Right cardiac atrium (tissue), 5 donors: ENCODE measurements around the gene GPRIN3. TPM values are rescaled to one million over a fixed set of nuclear protein-coding genes. Genes with fewer than 3 reads are reported as not detected.

Source experiments
- ATAC-seq, 2 donors: fragments of 200-7000 bp; cut with Tn5 transposase; one replicate each; pipeline versions ENCODE4 v1.8.0 to v1.9.1; 2020; ENCODE audit warnings: moderate library complexity in 2 of 2, mild to moderate bottlenecking in 1 of 2
- DNase-seq, 3 donors: peaks; one replicate each; pipeline ENCODE4 v3.0.0-alpha.2; 2020
- H3K27ac ChIP-seq: one replicate; pipeline ENCODE4 v1.5.1; 2013; ENCODE audit warnings: mild to moderate bottlenecking, low read length, control low read depth, moderate library complexity
- H3K27me3 ChIP-seq: one replicate; pipeline ENCODE4 v1.6.1; 2013; ENCODE audit not compliant: control insufficient read depth, insufficient read depth
- H3K4me1 ChIP-seq: one replicate; pipeline ENCODE4 v1.6.1; 2013; ENCODE audit warnings: low read length; ENCODE audit not compliant: control insufficient read depth, insufficient read depth
- H3K4me3 ChIP-seq: one replicate; pipeline ENCODE4 v1.5.1; 2013; ENCODE audit warnings: low read length, control low read depth
- H3K9me3 ChIP-seq: one replicate; pipeline ENCODE4 v1.6.1; 2013; ENCODE audit warnings: low read length; ENCODE audit not compliant: control insufficient read depth
- WGBS: extraction: QIAGEN DNeasy Blood & Tissue Kit; methylation state at CpG from one replicate; pipeline ENCODE4 v1.1.7; 2013; 5-methylcytosine and 5-hydroxymethylcytosine counted together
- intact Hi-C, 4 donors: fragments of 100-400 bp; cut with DNase I; formaldehyde crosslinking; loops; one replicate each; pipeline versions ENCODE4 v1.11.0 to v1.14.0; 2022 to 2023
- polyA plus RNA-seq: library from polyadenylated mRNA; stranded (reverse); fragments of 200-250 nt; gene quantifications from one replicate; pipeline ENCODE4 v1.2.3, GENCODE V29; 2013
- total RNA-seq, 4 donors: library from RNA; stranded (reverse); fragmentation: NEBNext Ultra II Directional; extraction: Animal tissue kit (Norgen Biotek cat#: 25700); gene quantifications; one replicate each; pipeline ENCODE4 v1.2.1, GENCODE V29; 2021
- donor health status: healthy with polysubstance abuse.
- donor health status: DM: no; HTN: yes; CAD: no.
- donor health status: DM: no; HTN: no; CAD: no.
- donor health status: DM: no; HTN: yes; CAD: no; lungs with severe emphysema.
- donor health status: DM: yes; HTN: yes; CAD: no.

The GPRIN3 gene
- total and polyA plus RNA-seq, 5 donors: 2.1 to 10.3 (median 8.3) TPM

DNA sequence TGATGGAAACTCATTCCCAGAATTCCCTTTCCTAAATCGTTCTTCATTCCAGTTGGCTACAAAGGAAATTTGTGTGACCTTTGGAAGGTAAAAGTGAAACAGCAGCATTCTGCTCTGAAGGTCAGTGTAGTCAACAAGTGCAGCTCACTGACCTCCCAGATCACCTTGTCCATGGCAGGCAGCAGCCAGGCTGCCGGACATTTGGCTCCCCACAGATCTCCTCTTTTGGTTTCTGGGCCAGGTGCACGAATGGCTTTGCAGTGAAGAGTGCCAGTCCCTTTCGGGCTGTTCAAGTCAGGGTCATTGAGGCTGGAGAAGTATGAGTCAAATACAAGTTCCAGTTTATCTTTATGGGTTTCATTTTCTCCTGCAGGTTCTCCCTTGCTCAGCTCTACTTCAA lies 14.3 kb downstream of the GPRIN3 start:
- H3K4me1 ChIP-seq: no peaks in the 10 kb centered on the region
- intact Hi-C loops: no loop called here
- no peaks in the 10 kb centered on the region for H3K27me3 ChIP-seq
- no peaks in the 10 kb centered on the region for H3K9me3 ChIP-seq
- no peak overlapping the region for H3K4me3 ChIP-seq
- ATAC-seq (no peak), DNase-seq (no peak)
- 70% methylated on average over 4 of the region's 4 CpGs for WGBS
- H3K27ac ChIP-seq: no peak overlapping the region

DNA sequence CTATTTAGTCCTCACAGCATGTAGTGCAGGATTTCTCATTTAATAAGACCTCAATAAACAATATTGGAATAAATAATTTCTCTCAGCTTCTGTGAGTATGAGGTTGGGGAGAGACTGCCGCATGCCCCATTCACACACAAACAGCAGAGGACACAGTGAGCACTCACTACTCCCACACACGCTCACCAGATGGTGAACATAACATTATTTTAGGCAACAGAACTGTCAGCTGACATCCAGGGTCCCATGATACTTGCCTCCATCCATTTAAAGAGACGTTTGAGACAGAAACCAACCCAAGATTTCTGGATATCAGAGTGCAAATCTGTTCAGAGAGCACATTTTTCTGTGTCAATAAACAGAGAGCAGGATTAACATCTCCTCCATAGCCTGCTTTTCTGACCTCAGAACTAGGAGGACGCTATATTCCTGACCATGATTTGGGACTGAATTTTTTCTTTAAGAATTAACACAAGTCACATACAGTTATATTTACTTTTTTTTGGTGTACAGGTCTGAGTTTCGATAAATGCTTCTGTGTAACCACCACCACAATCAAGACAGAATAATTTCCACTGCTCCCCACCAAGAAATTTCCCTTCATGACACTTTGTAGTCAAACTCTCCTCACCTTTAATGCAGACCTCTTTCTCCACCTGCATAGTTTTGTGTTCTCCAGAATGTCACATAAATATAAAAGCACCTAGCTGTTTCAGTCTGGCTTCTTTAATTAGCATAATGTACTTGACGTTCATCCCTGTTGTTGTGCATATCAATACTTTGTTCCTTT lies 16.7 kb downstream of the GPRIN3 start:
- WGBS: 55% methylated on average over 6 of the region's 6 CpGs
- no peaks in the 10 kb centered on the region for H3K4me1 ChIP-seq
- intact Hi-C loops: no loop called here
- H3K4me3 ChIP-seq: no peak overlapping the region
- ATAC-seq (peak; percentile 68 to 81), DNase-seq (no peak)
- no peak overlapping the region for H3K27ac ChIP-seq
- H3K27me3 ChIP-seq: no peaks in the 10 kb centered on the region
- H3K9me3 ChIP-seq: no peaks in the 10 kb centered on the region

DNA sequence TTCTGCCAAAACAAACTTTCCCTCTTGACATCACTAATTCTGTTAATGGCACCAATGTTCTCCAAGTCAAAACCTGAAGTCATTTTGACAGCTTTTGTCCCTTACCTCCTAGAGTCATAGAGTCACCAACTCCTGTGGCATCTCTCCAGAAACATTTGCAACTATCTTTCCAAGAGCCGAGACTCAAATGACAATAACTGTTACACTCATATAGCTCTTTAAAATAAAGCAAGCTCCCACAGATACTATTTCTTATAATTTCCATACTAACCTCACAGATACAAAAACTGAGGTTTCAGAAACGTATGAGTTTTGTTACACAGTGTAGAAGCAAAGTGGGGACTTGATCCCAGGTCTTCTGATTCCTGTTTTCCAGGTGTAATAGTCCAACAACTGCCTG lies 18.3 kb downstream of the GPRIN3 start:
- H3K27me3 ChIP-seq: no peaks in the 10 kb centered on the region
- no peak for DNase-seq
- 71% methylated on average over 2 of the region's 2 CpGs for WGBS
- no peaks in the 10 kb centered on the region for H3K9me3 ChIP-seq
- no peak for ATAC-seq
- H3K27ac ChIP-seq: no peak overlapping the region
- intact Hi-C loops: no loop called here
- no peak overlapping the region for H3K4me3 ChIP-seq
- no peaks in the 10 kb centered on the region for H3K4me1 ChIP-seq

DNA sequence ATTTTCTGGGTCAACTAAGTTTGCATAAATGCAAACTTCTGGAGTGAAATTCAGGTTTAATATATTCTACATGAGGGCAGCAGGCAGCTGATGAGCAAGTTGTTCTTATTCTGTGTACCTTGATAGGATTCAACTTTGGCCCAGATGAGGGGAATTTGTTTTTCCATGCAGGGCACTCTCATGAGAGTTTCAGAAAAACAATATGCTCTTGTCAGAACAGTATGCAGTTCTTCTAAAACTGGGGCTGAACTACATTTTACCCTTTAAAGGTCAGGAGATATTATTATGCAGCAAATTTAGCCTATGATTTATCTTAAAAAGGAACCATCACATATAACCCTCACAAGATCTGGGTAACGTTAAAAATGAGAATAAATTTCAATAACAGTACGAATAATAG lies 19.2 kb downstream of the GPRIN3 start:
- Histone ChIP-seq H3K27ac (no peak overlapping the region), H3K9me3 (no peaks in the 10 kb centered on the region), H3K4me3 (no peak overlapping the region), H3K27me3 (no peaks in the 10 kb centered on the region), H3K4me1 (no peaks in the 10 kb centered on the region)
- no peak for ATAC-seq
- no peak for DNase-seq
- 73% methylated on average over 2 of the region's 2 CpGs for WGBS
- intact Hi-C loops: no loop called here

DNA sequence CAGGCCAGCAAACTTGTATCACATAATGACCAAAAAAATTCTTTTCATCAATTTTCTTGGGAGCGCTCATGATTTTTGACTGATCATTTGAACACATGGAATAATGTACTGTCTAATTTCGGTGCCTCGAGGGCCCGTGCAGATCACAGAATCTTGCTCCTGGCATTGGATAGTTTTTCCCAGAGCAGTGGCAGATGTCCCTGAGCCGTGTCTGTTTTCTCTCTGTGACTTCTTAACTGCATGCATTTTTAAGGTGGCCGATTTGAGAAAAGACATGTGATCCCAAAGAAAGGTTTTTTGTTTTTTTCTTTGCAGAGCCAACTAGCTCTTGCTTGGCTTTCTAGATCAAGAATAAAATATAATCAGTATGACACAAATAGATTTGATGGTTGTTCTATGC lies 19.7 kb downstream of the GPRIN3 start:
- H3K27me3 ChIP-seq: no peaks in the 10 kb centered on the region
- no peak overlapping the region for H3K27ac ChIP-seq
- DNase-seq: no peak
- no peaks in the 10 kb centered on the region for H3K4me1 ChIP-seq
- no peaks in the 10 kb centered on the region for H3K9me3 ChIP-seq
- intact Hi-C loops: no loop called here
- no peak overlapping the region for H3K4me3 ChIP-seq
- WGBS: 48% methylated on average over 6 of the region's 6 CpGs
- ATAC-seq: no peak

DNA sequence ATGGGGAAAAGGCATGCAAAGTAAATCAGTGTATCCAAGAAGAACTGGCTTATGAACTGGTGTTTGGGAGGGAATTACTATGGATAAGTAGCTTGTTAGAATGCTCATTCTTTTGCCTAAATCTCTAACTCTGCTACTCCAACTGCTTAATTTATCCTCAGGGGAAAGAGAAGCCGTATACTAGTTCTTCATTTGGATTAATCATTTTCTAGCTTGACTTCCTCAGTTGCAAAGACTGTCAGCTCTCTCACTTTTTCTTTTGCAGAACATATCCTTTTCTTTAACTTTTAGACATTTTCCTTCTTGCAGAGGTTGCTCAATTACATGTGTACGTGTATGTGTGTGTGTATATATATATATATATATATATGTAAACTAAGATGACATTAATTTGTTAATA lies 21.9 kb downstream of the GPRIN3 start:
- no peaks in the 10 kb centered on the region for H3K4me1 ChIP-seq

DNA sequence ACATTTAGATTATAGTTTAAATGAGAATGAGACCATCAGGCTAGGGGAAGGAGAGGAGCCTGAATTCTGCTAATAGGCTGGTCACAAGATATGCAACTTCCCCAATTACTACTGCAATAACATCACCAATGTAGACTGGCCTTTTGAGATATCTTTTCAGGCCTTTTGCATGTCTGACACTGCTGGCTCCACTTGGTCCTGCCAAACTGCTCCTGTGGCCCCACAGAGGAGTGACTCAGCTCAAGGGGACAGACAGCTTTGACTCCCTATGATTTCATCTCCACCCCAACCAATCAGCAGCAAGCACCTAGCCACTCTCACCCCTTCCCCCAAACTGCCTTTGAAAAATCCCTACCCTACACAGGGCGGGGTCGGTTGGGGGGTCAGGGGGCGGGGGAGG lies 22.8 kb downstream of the GPRIN3 start:
- ATAC-seq: peak in 1 of 2 donors; percentile 59
- H3K27me3 ChIP-seq: no peaks in the 10 kb centered on the region
- no peak overlapping the region for H3K4me3 ChIP-seq
- DNase-seq: no peak
- WGBS: 89% methylated on average over 3 of the region's 3 CpGs
- H3K9me3 ChIP-seq: no peaks in the 10 kb centered on the region
- H3K27ac ChIP-seq: no peak overlapping the region
- H3K4me1 ChIP-seq: no peaks in the 10 kb centered on the region
- intact Hi-C loops: no loop called here

More for the DNA sequence above, 21.9 kb downstream of the GPRIN3 start:
- intact Hi-C loops: no loop called here
- H3K4me3 ChIP-seq: no peak overlapping the region
- ATAC-seq: no peak
- no peak for DNase-seq
- no peaks in the 10 kb centered on the region for H3K27me3 ChIP-seq
- H3K9me3 ChIP-seq: no peaks in the 10 kb centered on the region
- WGBS: 36% methylated on average over 2 of the region's 2 CpGs
- H3K27ac ChIP-seq: no peak overlapping the region

DNA sequence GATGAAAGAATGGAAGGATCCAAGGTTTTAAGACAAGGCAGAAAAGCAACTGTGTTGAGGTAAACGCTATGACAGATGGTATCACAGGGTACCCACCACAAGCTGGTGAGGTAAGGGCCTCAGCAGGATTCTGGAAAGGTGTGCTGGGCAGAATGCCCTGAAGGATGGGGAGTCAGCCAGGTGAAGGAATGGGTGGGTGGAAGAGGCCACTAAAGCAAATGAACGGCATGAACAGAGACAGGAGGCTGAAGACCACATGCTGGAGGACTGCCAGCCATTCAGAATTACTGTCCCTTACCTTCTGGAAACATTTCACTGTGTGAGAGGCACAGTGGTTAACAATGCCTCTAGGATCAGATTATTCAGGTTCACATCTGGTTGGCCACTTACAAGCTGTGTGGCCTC lies 23.6 kb downstream of the GPRIN3 start:
- Histone ChIP-seq H3K4me1 (peaks cover 3% of the 10 kb centered on the region), H3K4me3 (no peak overlapping the region), H3K9me3 (no peaks in the 10 kb centered on the region), H3K27ac (no peak overlapping the region), H3K27me3 (no peaks in the 10 kb centered on the region)
- no peak for ATAC-seq
- no peak for DNase-seq
- 81% methylated on average over 2 of the region's 2 CpGs for WGBS
- intact Hi-C loops: no loop called here

DNA sequence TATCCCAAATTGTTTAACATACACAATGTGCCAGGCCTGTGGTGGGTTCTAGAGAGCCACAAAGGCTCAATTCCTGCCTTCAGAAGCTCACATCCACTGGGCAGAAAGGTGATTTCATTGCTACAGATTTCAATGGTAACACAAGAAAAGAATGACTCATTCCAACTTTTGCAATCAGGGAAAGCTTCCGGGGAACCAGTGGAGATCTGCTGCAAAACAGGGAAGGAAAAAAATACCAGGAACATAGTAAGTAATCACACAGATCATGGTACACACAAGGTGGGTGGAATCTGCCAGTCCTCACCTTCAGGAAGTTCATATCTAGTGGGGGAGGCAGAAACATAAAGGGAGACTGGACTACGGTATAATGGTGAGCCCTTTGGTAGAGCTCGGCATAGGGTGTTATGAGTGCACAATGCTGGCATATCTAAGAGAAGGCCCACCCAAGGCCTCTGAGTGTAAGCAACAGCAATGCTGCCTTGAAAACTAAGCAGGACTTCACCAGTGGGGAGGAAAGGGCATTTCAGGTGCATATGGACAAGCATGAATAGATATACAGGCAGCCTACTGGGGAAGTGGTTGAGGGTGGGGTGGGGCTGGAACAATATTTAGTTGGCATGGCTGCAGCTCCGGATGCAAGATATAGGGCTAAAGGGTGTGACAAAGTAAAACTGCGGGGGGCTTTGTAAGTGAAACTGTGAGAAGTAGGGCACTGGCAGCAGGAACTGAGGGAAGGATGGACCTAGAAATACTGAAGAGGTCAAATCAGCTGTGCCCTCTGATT lies 24.2 kb downstream of the GPRIN3 start:
- no peaks in the 10 kb centered on the region for H3K27me3 ChIP-seq
- peaks cover 3% of the 10 kb centered on the region for H3K4me1 ChIP-seq
- H3K9me3 ChIP-seq: no peaks in the 10 kb centered on the region
- H3K4me3 ChIP-seq: no peak overlapping the region
- 81% methylated on average over 5 of the region's 5 CpGs for WGBS
- DNase-seq (no peak), ATAC-seq (peak; percentile 32 to 41)
- H3K27ac ChIP-seq: peak overlapping the region; percentile 2
- intact Hi-C loops: no loop called here

DNA sequence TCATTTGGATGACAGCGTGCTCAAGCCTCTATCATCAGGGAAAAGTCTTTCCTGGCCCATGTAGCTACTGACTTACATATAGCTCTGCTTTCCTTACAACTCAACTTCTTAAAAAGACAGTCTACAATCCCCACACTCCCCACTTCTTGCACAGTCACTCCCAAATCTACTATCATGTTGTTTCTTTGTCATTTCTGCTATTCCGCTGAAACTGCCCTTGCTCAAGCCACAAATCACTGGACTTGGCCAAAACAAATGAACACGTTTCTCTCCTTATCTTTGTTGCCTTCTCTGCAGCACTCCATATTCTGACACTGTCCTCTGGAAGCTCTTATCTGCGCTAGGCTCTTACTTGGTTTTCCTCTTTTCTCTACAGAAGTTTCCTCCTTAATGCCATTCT lies 28.2 kb downstream of the GPRIN3 start:
- H3K4me1 ChIP-seq: peaks cover 3% of the 10 kb centered on the region
- H3K27me3 ChIP-seq: no peaks in the 10 kb centered on the region
- H3K27ac ChIP-seq: no peak overlapping the region
- ATAC-seq (no peak), DNase-seq (no peak)
- H3K4me3 ChIP-seq: no peak overlapping the region
- 53% methylated on average over 4 of the region's 4 CpGs for WGBS
- H3K9me3 ChIP-seq: no peaks in the 10 kb centered on the region
- intact Hi-C loops: no loop called here

DNA sequence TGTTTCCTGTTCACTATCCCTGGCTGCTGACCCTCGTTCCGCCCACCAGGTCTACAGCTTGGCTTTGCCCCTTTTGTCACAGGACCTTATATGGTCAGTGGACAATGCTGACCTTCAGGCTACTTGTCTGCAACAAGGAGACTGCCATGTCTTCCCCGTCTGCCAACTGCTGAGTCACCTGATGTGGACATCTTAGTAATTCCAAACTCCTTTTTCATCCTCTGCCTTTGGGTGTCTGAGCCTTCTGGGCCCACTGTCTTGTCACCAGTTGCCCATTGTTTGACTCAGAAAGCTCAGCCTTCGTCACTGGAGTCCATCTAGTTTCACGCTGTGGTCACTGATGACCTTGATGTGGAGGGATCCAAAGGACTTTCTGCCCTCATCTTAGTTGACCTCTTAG lies 30.2 kb downstream of the GPRIN3 start:
- Histone ChIP-seq H3K27me3 (no peaks in the 10 kb centered on the region), H3K4me3 (no peak overlapping the region), H3K27ac (no peak overlapping the region), H3K4me1 (peaks cover 3% of the 10 kb centered on the region), H3K9me3 (no peaks in the 10 kb centered on the region)
- intact Hi-C loops: no loop called here
- WGBS: 88% methylated on average over 5 of the region's 5 CpGs
- ATAC-seq (no peak), DNase-seq (no peak)
